Measurements from ENCODE around the gene RALGPS2.

DNA sequence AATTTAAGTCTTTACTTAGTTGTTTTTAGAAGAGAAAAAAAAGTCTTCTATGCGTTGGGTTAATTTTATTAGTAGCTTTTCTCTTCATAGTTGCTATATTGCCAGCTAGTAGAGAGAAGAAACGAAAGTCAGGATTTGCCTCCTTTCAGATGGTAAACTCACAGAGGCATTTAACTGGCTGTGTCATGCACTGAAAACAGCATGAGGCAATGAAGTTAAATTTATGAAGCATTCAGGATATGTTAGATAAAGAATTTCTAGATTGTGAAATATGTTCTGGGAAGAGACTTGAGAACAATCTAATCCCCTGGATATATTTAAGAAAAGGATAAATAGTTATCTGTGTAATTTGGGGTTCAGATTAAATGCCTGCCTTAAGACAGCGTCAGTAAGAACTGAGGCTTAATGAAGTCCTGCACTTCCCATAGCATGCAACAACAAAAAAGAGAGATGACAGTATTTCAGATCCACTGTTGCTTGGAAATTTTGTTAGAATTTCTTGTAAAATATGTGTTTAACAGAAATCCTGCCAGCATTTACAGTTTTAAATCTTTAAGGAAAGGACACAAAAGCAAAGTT lies 144.2 kb downstream of the RALGPS2 start:
- TF ChIP-seq EZH2phosphoT487 (IDR thresholded peaks at IDR 0.05; ENCODE audit: insufficient read depth, low read depth), result no peak
- no peak for TF ChIP-seq EZH2 (IDR thresholded peaks at IDR 0.05; ENCODE audit: insufficient read depth, poor library complexity, severe bottlenecking)
